ENCODE data around the gene RPL23.
"Not testable (repeated sequence)": the region's sequence is repeated elsewhere in the genome, so short reads cannot be mapped to it uniquely, and the experiment has no call there.

RPL23 gene

GRCh38 chr17:38867179-38867967 lies 13.9 kb upstream of the RPL23 start:
- Histone ChIP-seq H3K4me3 (ENCODE audit: insufficient read depth, low read depth, low read length) (peak overlapping the region; percentile 91), H3K36me3 (ENCODE audit: control insufficient read depth, insufficient read depth, low read length) (no peaks in the 10 kb centered on the region), H3K27ac (ENCODE audit: insufficient read depth, low read depth, low read length, poor library complexity, severe bottlenecking) (peak overlapping the region; percentile 68), H3K27me3 (ENCODE audit: control insufficient read depth, insufficient read depth, low read length, poor library complexity, severe bottlenecking) (peaks cover 9% of the 10 kb centered on the region), H3K9me3 (ENCODE audit: control insufficient read depth, low read length) (no peaks in the 10 kb centered on the region), H3K4me1 (ENCODE audit: control insufficient read depth, insufficient read depth, low read length) (no peaks in the 10 kb centered on the region)
- WGBS, 2 experiments = 19% methylated on average over 31 of the region's 31 CpGs

- Histone ChIP-seq H3K36me3 (ENCODE audit: control insufficient read depth, insufficient read depth, low read length) (no peaks in the 10 kb centered on the region), H3K27me3 (ENCODE audit: control insufficient read depth, insufficient read depth, low read length, poor library complexity, severe bottlenecking) (peaks cover 9% of the 10 kb centered on the region), H3K4me1 (ENCODE audit: control insufficient read depth, insufficient read depth, low read length) (no peaks in the 10 kb centered on the region), H3K27ac (ENCODE audit: insufficient read depth, low read depth, low read length, poor library complexity, severe bottlenecking) (no peak overlapping the region), H3K9me3 (ENCODE audit: control insufficient read depth, low read length) (no peaks in the 10 kb centered on the region), H3K4me3 (ENCODE audit: insufficient read depth, low read depth, low read length) (no peak overlapping the region)
- 64% methylated on average over 11 of the region's 11 CpGs for WGBS, 2 experiments
Measured at GRCh38 chr17:38864636-38865398, 11.3 kb upstream of the RPL23 start.

- Histone ChIP-seq H3K9me3 (ENCODE audit: control insufficient read depth, low read length) (no peaks in the 10 kb centered on the region), H3K27me3 (ENCODE audit: control insufficient read depth, insufficient read depth, low read length, poor library complexity, severe bottlenecking) (no peaks in the 10 kb centered on the region), H3K4me1 (ENCODE audit: control insufficient read depth, insufficient read depth, low read length) (no peaks in the 10 kb centered on the region), H3K27ac (ENCODE audit: insufficient read depth, low read depth, low read length, poor library complexity, severe bottlenecking) (no peak overlapping the region), H3K4me3 (ENCODE audit: insufficient read depth, low read depth, low read length) (no peak overlapping the region), H3K36me3 (ENCODE audit: control insufficient read depth, insufficient read depth, low read length) (no peaks in the 10 kb centered on the region)
- 67 to 74% methylated on average over 8 of the region's 8 CpGs for WGBS, 2 experiments
Measured at GRCh38 chr17:38861399-38861843, 7.9 kb upstream of the RPL23 start.

- H3K4me1 ChIP-seq (ENCODE audit: control insufficient read depth, insufficient read depth, low read length) = no peaks in the 10 kb centered on the region
- 74 to 86% methylated on average over 5 of the region's 5 CpGs for WGBS, 2 experiments
- no peaks in the 10 kb centered on the region for H3K36me3 ChIP-seq (ENCODE audit: control insufficient read depth, insufficient read depth, low read length)
Measured at GRCh38 chr17:38857271-38857670, 3.8 kb upstream of the RPL23 start.

GRCh38 chr17:38855101-38855714 lies 1.7 kb upstream of the RPL23 start:
- WGBS, 2 experiments = 94 to 95% methylated on average over 28 of the region's 28 CpGs
- H3K4me3 ChIP-seq (ENCODE audit: insufficient read depth, low read depth, low read length); H3K9me3 ChIP-seq (ENCODE audit: control insufficient read depth, low read length); H3K4me1 ChIP-seq (ENCODE audit: control insufficient read depth, insufficient read depth, low read length); H3K27me3 ChIP-seq (ENCODE audit: control insufficient read depth, insufficient read depth, low read length, poor library complexity, severe bottlenecking); H3K27ac ChIP-seq (ENCODE audit: insufficient read depth, low read depth, low read length, poor library complexity, severe bottlenecking): not testable (repeated sequence)
- peaks cover 14% of the 10 kb centered on the region for H3K36me3 ChIP-seq (ENCODE audit: control insufficient read depth, insufficient read depth, low read length)

More at GRCh38 chr17:38857271-38857670, 3.8 kb upstream of the RPL23 start:
- H3K27ac ChIP-seq (ENCODE audit: insufficient read depth, low read depth, low read length, poor library complexity, severe bottlenecking) = no peak overlapping the region
- H3K9me3 ChIP-seq (ENCODE audit: control insufficient read depth, low read length) = no peaks in the 10 kb centered on the region
- H3K4me3 ChIP-seq (ENCODE audit: insufficient read depth, low read depth, low read length) = no peak overlapping the region
- no peaks in the 10 kb centered on the region for H3K27me3 ChIP-seq (ENCODE audit: control insufficient read depth, insufficient read depth, low read length, poor library complexity, severe bottlenecking)

GRCh38 chr17:38852771-38853291 lies 690 bp downstream of the RPL23 start:
- Histone ChIP-seq H3K27ac (ENCODE audit: insufficient read depth, low read depth, low read length, poor library complexity, severe bottlenecking) (peak overlapping the region; percentile 97), H3K36me3 (ENCODE audit: control insufficient read depth, insufficient read depth, low read length) (peaks cover 37% of the 10 kb centered on the region), H3K4me1 (ENCODE audit: control insufficient read depth, insufficient read depth, low read length) (peaks cover 7% of the 10 kb centered on the region), H3K27me3 (ENCODE audit: control insufficient read depth, insufficient read depth, low read length, poor library complexity, severe bottlenecking) (no peaks in the 10 kb centered on the region), H3K4me3 (ENCODE audit: insufficient read depth, low read depth, low read length) (peak overlapping the region; percentile 88), H3K9me3 (ENCODE audit: control insufficient read depth, low read length) (no peaks in the 10 kb centered on the region)
- WGBS, 2 experiments = 2% methylated on average over 19 of the region's 19 CpGs

- H3K27me3 ChIP-seq (ENCODE audit: control insufficient read depth, insufficient read depth, low read length, poor library complexity, severe bottlenecking) = no peaks in the 10 kb centered on the region
- peak overlapping the region; percentile 88 for H3K4me3 ChIP-seq (ENCODE audit: insufficient read depth, low read depth, low read length)
- peaks cover 7% of the 10 kb centered on the region for H3K4me1 ChIP-seq (ENCODE audit: control insufficient read depth, insufficient read depth, low read length)
- no peaks in the 10 kb centered on the region for H3K9me3 ChIP-seq (ENCODE audit: control insufficient read depth, low read length)
- no peak overlapping the region for H3K27ac ChIP-seq (ENCODE audit: insufficient read depth, low read depth, low read length, poor library complexity, severe bottlenecking)
- peaks cover 42% of the 10 kb centered on the region for H3K36me3 ChIP-seq (ENCODE audit: control insufficient read depth, insufficient read depth, low read length)
- WGBS, 2 experiments = 90 to 92% methylated on average over 2 of the region's 2 CpGs
Measured at GRCh38 chr17:38851434-38851833, 2.1 kb downstream of the RPL23 start.

- no peak overlapping the region for H3K27ac ChIP-seq (ENCODE audit: insufficient read depth, low read depth, low read length, poor library complexity, severe bottlenecking)
- H3K4me3 ChIP-seq (ENCODE audit: insufficient read depth, low read depth, low read length) = no peak overlapping the region
- no peaks in the 10 kb centered on the region for H3K27me3 ChIP-seq (ENCODE audit: control insufficient read depth, insufficient read depth, low read length, poor library complexity, severe bottlenecking)
- H3K36me3 ChIP-seq (ENCODE audit: control insufficient read depth, insufficient read depth, low read length) = peaks cover 42% of the 10 kb centered on the region
- 96 to 97% methylated on average over 7 of the region's 7 CpGs for WGBS, 2 experiments
- H3K4me1 ChIP-seq (ENCODE audit: control insufficient read depth, insufficient read depth, low read length) = peaks cover 7% of the 10 kb centered on the region
- no peaks in the 10 kb centered on the region for H3K9me3 ChIP-seq (ENCODE audit: control insufficient read depth, low read length)
Measured at GRCh38 chr17:38850374-38850773, 3.1 kb downstream of the RPL23 start.

GRCh38 chr17:38848939-38849605 lies 4.4 kb downstream of the RPL23 start:
- Histone ChIP-seq H3K4me3 (ENCODE audit: insufficient read depth, low read depth, low read length) (no peak overlapping the region), H3K4me1 (ENCODE audit: control insufficient read depth, insufficient read depth, low read length) (peaks cover 7% of the 10 kb centered on the region), H3K36me3 (ENCODE audit: control insufficient read depth, insufficient read depth, low read length) (peaks cover 42% of the 10 kb centered on the region), H3K27me3 (ENCODE audit: control insufficient read depth, insufficient read depth, low read length, poor library complexity, severe bottlenecking) (no peaks in the 10 kb centered on the region), H3K9me3 (ENCODE audit: control insufficient read depth, low read length) (no peaks in the 10 kb centered on the region), H3K27ac (ENCODE audit: insufficient read depth, low read depth, low read length, poor library complexity, severe bottlenecking) (no peak overlapping the region)
- 94% methylated on average over 16 of the region's 16 CpGs for WGBS, 2 experiments
